ENCODE data around the gene TFE3.

DNA sequence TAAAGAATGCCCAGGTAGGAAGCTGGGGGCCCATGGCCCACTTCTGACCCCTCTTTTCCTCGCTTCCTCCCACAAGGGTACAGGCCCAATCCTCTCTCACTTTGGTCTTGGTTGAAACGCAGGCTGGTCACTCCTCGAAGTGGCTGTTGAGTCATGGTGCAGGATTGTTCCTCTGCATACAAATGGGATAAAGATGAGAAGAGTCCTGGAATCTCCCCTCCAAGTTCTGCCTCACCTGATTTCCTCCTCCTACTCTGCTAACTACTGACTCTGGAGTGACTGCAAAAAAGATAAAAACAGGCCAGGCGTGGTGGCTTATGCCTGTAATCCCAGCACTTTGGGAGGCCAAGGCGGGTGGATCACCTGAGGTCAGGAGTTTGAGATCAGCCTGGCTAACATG lies 34.8 kb upstream of the TFE3 start:
- TF ChIP-seq, protein P1, sequence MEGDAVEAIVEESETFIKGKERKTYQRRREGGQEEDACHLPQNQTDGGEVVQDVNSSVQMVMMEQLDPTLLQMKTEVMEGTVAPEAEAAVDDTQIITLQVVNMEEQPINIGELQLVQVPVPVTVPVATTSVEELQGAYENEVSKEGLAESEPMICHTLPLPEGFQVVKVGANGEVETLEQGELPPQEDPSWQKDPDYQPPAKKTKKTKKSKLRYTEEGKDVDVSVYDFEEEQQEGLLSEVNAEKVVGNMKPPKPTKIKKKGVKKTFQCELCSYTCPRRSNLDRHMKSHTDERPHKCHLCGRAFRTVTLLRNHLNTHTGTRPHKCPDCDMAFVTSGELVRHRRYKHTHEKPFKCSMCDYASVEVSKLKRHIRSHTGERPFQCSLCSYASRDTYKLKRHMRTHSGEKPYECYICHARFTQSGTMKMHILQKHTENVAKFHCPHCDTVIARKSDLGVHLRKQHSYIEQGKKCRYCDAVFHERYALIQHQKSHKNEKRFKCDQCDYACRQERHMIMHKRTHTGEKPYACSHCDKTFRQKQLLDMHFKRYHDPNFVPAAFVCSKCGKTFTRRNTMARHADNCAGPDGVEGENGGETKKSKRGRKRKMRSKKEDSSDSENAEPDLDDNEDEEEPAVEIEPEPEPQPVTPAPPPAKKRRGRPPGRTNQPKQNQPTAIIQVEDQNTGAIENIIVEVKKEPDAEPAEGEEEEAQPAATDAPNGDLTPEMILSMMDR (conservative IDR thresholded peaks at IDR 0.05; ENCODE audit: low read depth, low read length) = no peak
- TF ChIP-seq EZH2 (IDR thresholded peaks at IDR 0.05; ENCODE audit: borderline replicate concordance, low read depth, low read length, poor library complexity, severe bottlenecking) = no peak
